ENCODE results near the gene C1GALT1.

DNA sequence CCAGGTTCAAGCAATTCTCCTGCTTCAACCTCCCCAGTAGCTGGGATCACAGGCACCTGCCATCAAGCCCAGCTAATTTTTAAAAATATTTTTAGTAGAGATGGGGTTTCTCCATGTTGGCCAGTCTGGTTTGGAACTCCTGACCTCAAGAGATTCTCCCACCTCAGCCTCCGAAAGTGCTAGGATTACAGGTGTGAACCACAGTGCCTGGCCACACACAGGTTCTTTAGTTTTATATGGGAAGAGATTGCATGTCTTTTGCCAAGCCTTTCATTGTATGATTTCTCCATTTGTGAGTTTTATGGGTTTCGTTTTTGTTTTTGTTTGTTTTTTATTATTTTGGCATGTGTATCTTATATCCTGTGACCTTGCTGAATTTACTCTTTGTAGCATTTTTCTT is 40.9 kb downstream of the C1GALT1 start:
- TF ChIP-seq, protein P1, sequence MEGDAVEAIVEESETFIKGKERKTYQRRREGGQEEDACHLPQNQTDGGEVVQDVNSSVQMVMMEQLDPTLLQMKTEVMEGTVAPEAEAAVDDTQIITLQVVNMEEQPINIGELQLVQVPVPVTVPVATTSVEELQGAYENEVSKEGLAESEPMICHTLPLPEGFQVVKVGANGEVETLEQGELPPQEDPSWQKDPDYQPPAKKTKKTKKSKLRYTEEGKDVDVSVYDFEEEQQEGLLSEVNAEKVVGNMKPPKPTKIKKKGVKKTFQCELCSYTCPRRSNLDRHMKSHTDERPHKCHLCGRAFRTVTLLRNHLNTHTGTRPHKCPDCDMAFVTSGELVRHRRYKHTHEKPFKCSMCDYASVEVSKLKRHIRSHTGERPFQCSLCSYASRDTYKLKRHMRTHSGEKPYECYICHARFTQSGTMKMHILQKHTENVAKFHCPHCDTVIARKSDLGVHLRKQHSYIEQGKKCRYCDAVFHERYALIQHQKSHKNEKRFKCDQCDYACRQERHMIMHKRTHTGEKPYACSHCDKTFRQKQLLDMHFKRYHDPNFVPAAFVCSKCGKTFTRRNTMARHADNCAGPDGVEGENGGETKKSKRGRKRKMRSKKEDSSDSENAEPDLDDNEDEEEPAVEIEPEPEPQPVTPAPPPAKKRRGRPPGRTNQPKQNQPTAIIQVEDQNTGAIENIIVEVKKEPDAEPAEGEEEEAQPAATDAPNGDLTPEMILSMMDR (IDR thresholded peaks at IDR 0.05) = no peak
- TF ChIP-seq ZBTB21 (CRISPR knock-in tag; IDR thresholded peaks at IDR 0.05; ENCODE audit: borderline replicate concordance) (no peak), RELA (CRISPR knock-in tag; IDR thresholded peaks at IDR 0.05; ENCODE audit: borderline replicate concordance) (no peak), ZNF263 (CRISPR knock-in tag; IDR thresholded peaks at IDR 0.05; ENCODE audit: low read depth) (no peak), NR2C2 (CRISPR knock-in tag; IDR thresholded peaks at IDR 0.05) (no peak), FOXJ3 (CRISPR knock-in tag; IDR thresholded peaks at IDR 0.05; ENCODE audit: borderline replicate concordance) (no peak), GABPB1 (CRISPR knock-in tag; IDR thresholded peaks at IDR 0.05) (no peak), FOXK1 (CRISPR knock-in tag; IDR thresholded peaks at IDR 0.05) (no peak), CBFB (CRISPR knock-in tag; IDR thresholded peaks at IDR 0.05; ENCODE audit: low read depth) (no peak), ATF1 (CRISPR knock-in tag; IDR thresholded peaks at IDR 0.05) (no peak), IRF2 (CRISPR knock-in tag; IDR thresholded peaks at IDR 0.05; ENCODE audit: borderline replicate concordance, low read depth) (no peak)
- TF ChIP-seq, protein P2, sequence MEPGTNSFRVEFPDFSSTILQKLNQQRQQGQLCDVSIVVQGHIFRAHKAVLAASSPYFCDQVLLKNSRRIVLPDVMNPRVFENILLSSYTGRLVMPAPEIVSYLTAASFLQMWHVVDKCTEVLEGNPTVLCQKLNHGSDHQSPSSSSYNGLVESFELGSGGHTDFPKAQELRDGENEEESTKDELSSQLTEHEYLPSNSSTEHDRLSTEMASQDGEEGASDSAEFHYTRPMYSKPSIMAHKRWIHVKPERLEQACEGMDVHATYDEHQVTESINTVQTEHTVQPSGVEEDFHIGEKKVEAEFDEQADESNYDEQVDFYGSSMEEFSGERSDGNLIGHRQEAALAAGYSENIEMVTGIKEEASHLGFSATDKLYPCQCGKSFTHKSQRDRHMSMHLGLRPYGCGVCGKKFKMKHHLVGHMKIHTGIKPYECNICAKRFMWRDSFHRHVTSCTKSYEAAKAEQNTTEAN (CRISPR knock-in tag; IDR thresholded peaks at IDR 0.05) = no peak
- TF ChIP-seq, protein P3, sequence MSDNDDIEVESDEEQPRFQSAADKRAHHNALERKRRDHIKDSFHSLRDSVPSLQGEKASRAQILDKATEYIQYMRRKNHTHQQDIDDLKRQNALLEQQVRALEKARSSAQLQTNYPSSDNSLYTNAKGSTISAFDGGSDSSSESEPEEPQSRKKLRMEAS (CRISPR knock-in tag; IDR thresholded peaks at IDR 0.05) = no peak
- TF ChIP-seq, protein P4, sequence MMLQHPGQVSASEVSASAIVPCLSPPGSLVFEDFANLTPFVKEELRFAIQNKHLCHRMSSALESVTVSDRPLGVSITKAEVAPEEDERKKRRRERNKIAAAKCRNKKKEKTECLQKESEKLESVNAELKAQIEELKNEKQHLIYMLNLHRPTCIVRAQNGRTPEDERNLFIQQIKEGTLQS (CRISPR knock-in tag; conservative IDR thresholded peaks at IDR 0.05) = no peak

Data from WTC11 (cell line).